GM19240 (cell line): ENCODE data around the gene TSTD1.
"Not testable (repeated sequence)": the region's sequence is repeated elsewhere in the genome, so short reads cannot be mapped to it uniquely, and the experiment has no call there.

Experiments used
- DNase-seq: peaks from one replicate; pipeline ENCODE4 v3.0.0; 2011; ENCODE audit warnings: low spot score; ENCODE audit not compliant: insufficient read length

TSTD1 gene

GRCh38 chr1:161069241-161069640 lies 30.5 kb upstream of the TSTD1 start:
- no peak for DNase-seq

DNA sequence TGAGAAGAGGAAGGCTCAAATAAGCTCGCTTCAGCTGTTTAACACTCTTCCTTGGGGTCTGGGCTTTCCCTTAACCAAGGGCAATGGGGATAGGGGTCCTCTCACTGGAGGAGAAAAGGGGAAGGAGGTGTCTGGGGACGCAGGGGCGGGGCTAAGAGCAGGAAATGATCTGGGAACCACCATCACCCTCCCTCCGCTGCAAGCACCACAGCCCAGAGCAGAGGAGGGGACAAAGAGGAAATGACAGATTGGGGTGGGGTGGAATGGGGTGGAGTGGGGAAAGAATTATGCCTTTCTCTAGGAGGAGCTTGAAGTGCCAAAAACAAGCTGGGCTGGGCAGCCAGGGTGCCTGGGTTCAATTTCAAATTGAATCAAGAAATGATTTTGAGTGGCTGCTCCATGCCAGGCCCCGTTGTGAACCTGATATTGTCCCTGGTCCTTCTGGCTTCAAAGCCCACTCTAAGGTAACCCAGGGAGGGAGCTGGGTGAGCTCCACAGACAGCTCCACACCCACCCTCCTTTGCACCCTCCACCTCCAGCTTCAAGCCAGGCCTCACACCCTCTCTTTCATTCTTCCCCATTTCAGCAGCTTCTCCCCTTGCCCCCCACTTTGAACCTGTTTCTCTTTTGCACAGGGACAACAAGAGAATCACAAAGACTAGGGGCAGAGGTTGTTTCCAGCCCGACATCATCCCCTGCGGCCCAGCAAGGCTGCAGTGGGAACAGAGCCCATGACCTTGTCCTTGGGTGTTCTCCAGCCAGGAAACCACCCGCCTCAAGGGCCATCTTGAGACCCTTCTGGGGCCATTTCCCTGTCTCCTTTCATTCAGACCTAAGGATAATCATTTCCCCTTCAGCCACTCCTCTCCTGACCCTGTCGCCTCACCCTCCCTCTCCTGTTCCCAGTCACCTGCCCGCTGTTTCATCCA lies 29.8 kb upstream of the TSTD1 start:
- peak; percentile 70 for DNase-seq

GRCh38 chr1:161066694-161067093 lies 27.9 kb upstream of the TSTD1 start:
- no peak for DNase-seq

- DNase-seq = not testable (repeated sequence)
Observed at GRCh38 chr1:161065681-161066080, 26.9 kb upstream of the TSTD1 start.

DNA sequence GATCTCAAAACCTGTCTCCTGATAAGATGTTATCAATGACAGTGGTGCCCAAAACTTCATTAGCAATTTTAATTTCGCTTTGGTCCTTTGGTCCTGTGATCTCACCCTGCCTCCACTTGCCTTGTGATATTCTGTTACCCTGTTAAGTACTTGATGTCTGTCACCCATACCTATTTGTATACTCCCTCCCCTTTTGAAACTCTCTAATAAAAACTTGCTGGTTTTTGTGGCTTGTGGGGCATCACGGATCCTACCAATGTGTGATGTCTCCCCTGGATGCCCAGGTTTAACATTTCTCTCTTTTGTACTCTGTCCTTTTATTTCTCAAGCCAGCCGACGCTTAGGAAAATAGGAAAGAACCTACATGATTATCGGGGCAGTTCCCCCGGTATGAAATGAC lies 25.2 kb upstream of the TSTD1 start:
- DNase-seq = not testable (repeated sequence)

GRCh38 chr1:161061419-161061818 lies 22.7 kb upstream of the TSTD1 start:
- no peak for DNase-seq

DNA sequence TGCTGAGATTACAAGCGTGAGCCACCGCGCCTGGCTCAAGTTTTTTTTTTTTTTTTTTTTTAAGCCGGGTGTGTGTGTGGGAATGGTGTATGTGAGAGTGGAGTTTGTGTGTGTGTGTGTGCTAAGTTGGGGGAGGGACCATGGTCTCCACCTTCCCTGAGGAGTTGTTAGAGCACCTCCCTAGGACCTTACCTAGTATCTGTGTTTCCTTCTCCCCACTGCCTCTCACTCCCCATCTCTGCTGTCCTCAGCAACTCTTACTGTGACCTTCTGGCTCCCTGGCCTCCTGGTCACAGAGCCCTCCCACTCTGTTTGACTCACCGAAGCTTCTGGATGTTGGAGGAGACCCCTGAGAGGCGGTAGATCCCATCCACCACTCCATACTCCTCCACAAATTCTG lies 20.5 kb upstream of the TSTD1 start:
- no peak for DNase-seq

GRCh38 chr1:161054805-161055204 lies 16.0 kb upstream of the TSTD1 start:
- DNase-seq = no peak

DNA sequence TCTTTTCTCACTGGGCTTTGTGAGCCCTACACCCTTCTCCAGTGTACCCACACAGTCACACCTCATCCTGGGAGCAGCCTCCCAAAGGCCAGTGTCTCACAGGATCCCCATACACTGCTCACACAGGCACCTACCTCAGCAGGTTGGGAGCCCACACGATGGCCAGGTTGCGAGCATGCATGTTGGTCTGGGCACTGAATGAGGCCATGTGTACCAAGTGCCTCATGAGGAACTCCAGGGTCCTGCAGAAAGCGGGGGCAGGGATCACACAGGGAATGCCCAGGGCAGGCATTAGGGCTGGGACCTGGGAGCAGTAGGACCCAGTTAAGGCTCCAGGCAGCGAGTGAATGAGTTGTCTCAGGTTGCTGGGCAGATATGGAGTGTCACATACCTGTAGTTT lies 15.5 kb upstream of the TSTD1 start:
- DNase-seq = no peak

GRCh38 chr1:161052899-161053298 lies 14.1 kb upstream of the TSTD1 start:
- DNase-seq = no peak

DNA sequence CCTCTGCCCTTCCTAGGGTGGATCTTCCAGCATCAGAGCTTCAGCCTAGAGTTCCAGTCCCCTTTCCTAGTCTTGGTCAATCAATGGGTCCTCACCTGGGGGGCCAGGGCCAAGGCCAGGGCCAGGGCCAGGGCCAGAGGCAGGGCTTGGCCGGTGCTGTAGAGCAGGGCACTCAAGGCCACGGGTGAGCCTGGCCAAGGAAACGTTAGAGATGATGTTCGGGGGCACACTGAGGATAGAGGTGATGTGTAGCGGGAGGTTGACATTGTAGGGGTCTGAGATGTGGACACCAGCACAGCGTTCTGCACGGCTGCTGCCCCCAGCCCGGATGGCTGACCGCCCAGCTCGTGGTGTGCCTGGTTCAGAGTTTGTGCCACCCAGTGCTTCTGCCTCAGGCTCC lies 12.5 kb upstream of the TSTD1 start:
- no peak for DNase-seq

GRCh38 chr1:161048949-161049722 lies 10.4 kb upstream of the TSTD1 start:
- DNase-seq = no peak

GRCh38 chr1:161047436-161048420 lies 9.0 kb upstream of the TSTD1 start:
- DNase-seq = no peak

- no peak for DNase-seq
Observed at GRCh38 chr1:161046605-161047228, 8.0 kb upstream of the TSTD1 start.

GRCh38 chr1:161045736-161046604 lies 7.2 kb upstream of the TSTD1 start, which contains the start of gene USF1:
USF1 (minus strand) TSS chr1:161045977; CDS start chr1:161043275, 2,702 bp downstream.
- peak; percentile 76 for DNase-seq

- DNase-seq = no peak
Observed at GRCh38 chr1:161044908-161045735, 6.4 kb upstream of the TSTD1 start.

GRCh38 chr1:161044535-161044907 lies 5.8 kb upstream of the TSTD1 start:
- DNase-seq = no peak

GRCh38 chr1:161039546-161039945 lies 782 bp upstream of the TSTD1 start:
- no peak for DNase-seq

DNA sequence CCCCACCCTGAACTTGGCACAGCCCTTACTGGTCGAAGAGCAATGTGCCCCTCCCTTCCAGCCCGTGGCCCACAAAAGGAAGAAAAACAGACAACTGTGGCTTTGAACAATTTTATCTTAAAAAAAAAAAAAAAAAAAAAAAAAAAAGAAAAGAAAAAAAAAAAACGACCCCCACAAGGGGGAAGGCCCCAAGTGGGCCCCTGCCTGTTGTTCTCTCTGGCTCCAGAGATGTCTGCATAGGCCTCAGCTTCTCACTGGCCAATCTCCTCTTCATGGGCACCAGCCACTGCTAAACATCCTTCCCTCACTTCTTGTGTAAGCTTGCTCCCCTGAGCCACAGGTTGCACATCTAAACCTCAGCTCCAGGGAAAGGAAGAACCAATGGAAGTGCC lies 386 bp upstream of the TSTD1 start:
- DNase-seq = no peak
